SU-DHL-6 (cell line): ENCODE measurements around the gene PKN3.

Source experiments
- H2AFZ ChIP-seq: fragments of 200-600 bp; sonication (generic); 2 replicates; pipeline ENCODE4 v1.6.1; 2014; ENCODE audit warnings: low read depth, mild to moderate bottlenecking, moderate library complexity, mixed read lengths, antibody characterized with exemption, low read length; ENCODE audit not compliant: severe bottlenecking
- H3F3A ChIP-seq: fragments of 200-600 bp; shearing (Covaris generic); 2 replicates; pipeline ENCODE4 v1.6.0; 2016; ENCODE audit warnings: antibody characterized with exemption, mild to moderate bottlenecking; ENCODE audit not compliant: insufficient read depth
- H3K27ac ChIP-seq: fragments of 200-600 bp; sonication (generic); 2 replicates; pipeline ENCODE4 v1.5.1; 2016; ENCODE audit warnings: low read depth, mild to moderate bottlenecking, low read length, moderate library complexity, mixed read lengths
- H3K27me3 ChIP-seq: fragments of 200-600 bp; sonication (generic), shearing (Covaris generic); 2 replicates; pipeline ENCODE4 v1.6.0; 2014; ENCODE audit warnings: mild to moderate bottlenecking, low read length
- H3K36me3 ChIP-seq: fragments of 200-600 bp; sonication (generic); 2 replicates; pipeline ENCODE4 v1.6.1; 2014; ENCODE audit warnings: mild to moderate bottlenecking, low read length, mixed read lengths
- H3K4me2 ChIP-seq: fragments of 300-600, 200-600 bp; shearing (Covaris generic), sonication (generic); 2 replicates; pipeline ENCODE4 v1.6.0; 2014; ENCODE audit warnings: low read length, low read depth, mild to moderate bottlenecking; ENCODE audit not compliant: poor library complexity, severe bottlenecking
- H3K4me3 ChIP-seq: fragments of 200-600 bp; sonication (generic); 2 replicates; pipeline ENCODE4 v1.5.1; 2014; ENCODE audit warnings: antibody characterized with exemption, low read length, mild to moderate bottlenecking, mixed read lengths; ENCODE audit not compliant: insufficient read depth, poor library complexity, severe bottlenecking
- H3K79me2 ChIP-seq: fragments of 200-600 bp; sonication (generic); 2 replicates; pipeline ENCODE4 v1.6.1; 2014; ENCODE audit warnings: mild to moderate bottlenecking, low read length, moderate library complexity; ENCODE audit not compliant: insufficient read depth
- H3K9ac ChIP-seq: fragments of 200-600 bp; sonication (generic); 2 replicates; pipeline ENCODE4 v1.7.0; 2014; ENCODE audit warnings: mild to moderate bottlenecking, low read length
- H3K9me2 ChIP-seq: fragments of 200-600 bp; sonication (generic); replicated peaks from 2 replicates; pipeline ENCODE4 v1.6.1; 2014; ENCODE audit warnings: low read length; ENCODE audit not compliant: insufficient read depth
- H3K9me3 ChIP-seq: fragments of 200-600 bp; sonication (generic); 2 replicates; pipeline ENCODE4 v1.6.1; 2014; ENCODE audit warnings: low read length, mixed read lengths; ENCODE audit not compliant: insufficient read depth
- H4K20me1 ChIP-seq: fragments of 200-600 bp; sonication (generic); 2 replicates; pipeline ENCODE4 v1.6.1; 2014; ENCODE audit warnings: low read depth, mild to moderate bottlenecking, antibody characterized with exemption, low read length, moderate library complexity, mixed read lengths
- EZH2phosphoT487 ChIP-seq: fragments of 200-600 bp; sonication (generic), shearing (Covaris generic); conservative IDR thresholded peaks from 2 replicates; pipeline ENCODE4 v1.6.1; 2018; ENCODE audit warnings: mild to moderate bottlenecking, antibody characterized with exemption, low read length, moderate library complexity, mixed read lengths
- TF ChIP-seq, protein P1 (sequence below): fragments of 200-600 bp; sonication (generic); IDR thresholded peaks from one replicate; pipeline ENCODE4 v1.5.1; 2017; ENCODE audit warnings: antibody characterized with exemption, mild to moderate bottlenecking, low read length, moderate library complexity; ENCODE audit not compliant: insufficient read depth, poor library complexity, severe bottlenecking

The PKN3 gene

DNA sequence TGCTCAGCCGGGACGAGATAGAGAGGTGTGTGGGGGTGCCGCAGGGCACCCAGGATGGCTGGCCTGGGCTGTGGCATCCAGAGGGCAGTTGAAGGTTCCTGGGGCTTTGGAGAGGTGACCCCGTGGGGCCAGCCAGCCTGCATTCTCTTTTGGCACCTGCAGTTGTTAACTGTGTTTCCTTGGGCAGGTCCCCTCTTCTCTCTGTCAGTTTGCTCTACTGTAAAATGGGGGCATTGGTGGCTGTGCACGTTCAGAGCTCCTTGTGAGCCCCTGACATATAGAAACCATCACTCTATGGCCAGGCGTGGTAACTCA, 13.1 kb downstream of the PKN3 start:
- Histone ChIP-seq H3K4me3 (no peak overlapping the region), H3K4me2 (no peak overlapping the region), H3K27ac (no peak overlapping the region), H3K9me3 (no peaks in the 10 kb centered on the region), H3K79me2 (no peaks in the 10 kb centered on the region), H3K27me3 (no peaks in the 10 kb centered on the region), H3K36me3 (no peaks in the 10 kb centered on the region), H3K9ac (no peak overlapping the region), H4K20me1 (no peaks in the 10 kb centered on the region), H3F3A (no peaks in the 10 kb centered on the region), H2AFZ (no peak overlapping the region), H3K9me2 (no peaks in the 10 kb centered on the region)
- TF ChIP-seq EZH2phosphoT487, result no peak
- TF ChIP-seq, protein P1, sequence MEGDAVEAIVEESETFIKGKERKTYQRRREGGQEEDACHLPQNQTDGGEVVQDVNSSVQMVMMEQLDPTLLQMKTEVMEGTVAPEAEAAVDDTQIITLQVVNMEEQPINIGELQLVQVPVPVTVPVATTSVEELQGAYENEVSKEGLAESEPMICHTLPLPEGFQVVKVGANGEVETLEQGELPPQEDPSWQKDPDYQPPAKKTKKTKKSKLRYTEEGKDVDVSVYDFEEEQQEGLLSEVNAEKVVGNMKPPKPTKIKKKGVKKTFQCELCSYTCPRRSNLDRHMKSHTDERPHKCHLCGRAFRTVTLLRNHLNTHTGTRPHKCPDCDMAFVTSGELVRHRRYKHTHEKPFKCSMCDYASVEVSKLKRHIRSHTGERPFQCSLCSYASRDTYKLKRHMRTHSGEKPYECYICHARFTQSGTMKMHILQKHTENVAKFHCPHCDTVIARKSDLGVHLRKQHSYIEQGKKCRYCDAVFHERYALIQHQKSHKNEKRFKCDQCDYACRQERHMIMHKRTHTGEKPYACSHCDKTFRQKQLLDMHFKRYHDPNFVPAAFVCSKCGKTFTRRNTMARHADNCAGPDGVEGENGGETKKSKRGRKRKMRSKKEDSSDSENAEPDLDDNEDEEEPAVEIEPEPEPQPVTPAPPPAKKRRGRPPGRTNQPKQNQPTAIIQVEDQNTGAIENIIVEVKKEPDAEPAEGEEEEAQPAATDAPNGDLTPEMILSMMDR, result no peak

- no peaks in the 10 kb centered on the region for H3K9me2 ChIP-seq
- H3F3A ChIP-seq, result no peaks in the 10 kb centered on the region
- H3K9ac ChIP-seq, result no peak overlapping the region
- H3K9me3 ChIP-seq, result no peaks in the 10 kb centered on the region
- H3K4me3 ChIP-seq, result no peak overlapping the region
- H2AFZ ChIP-seq, result no peak overlapping the region
- H3K27me3 ChIP-seq, result no peaks in the 10 kb centered on the region
- no peaks in the 10 kb centered on the region for H4K20me1 ChIP-seq
- H3K36me3 ChIP-seq, result no peaks in the 10 kb centered on the region
- TF ChIP-seq, protein P1, result no peak
- no peak for TF ChIP-seq EZH2phosphoT487
- H3K27ac ChIP-seq, result no peak overlapping the region
- H3K79me2 ChIP-seq, result no peaks in the 10 kb centered on the region
- no peak overlapping the region for H3K4me2 ChIP-seq
Observed at GRCh38 chr9:128716581-128717254, 14.4 kb downstream of the PKN3 start.

DNA sequence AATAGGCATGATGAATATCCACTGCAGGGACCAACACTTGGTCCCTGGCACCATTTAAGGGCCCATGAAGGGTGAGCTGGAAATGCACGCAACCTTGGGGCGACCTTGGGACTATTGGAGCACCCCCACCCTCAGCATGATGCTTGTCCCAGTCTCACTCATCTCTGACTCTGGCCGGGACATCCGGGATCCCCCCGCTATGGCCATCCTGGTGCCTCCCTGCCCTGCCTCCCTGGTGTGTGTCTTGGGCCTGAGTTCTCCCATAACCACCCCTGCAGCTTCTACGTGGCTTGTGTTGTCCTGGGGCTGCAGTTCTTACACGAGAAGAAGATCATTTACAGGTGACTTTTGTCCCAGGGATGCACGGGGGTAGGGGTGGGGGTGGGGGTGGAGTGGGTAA, 15.7 kb downstream of the PKN3 start:
- H2AFZ ChIP-seq, result no peak overlapping the region
- H3K36me3 ChIP-seq, result no peaks in the 10 kb centered on the region

More for the DNA sequence above, 15.7 kb downstream of the PKN3 start:
- Histone ChIP-seq H3F3A (peaks cover 5% of the 10 kb centered on the region; the same call in 1 of the 2 replicates), H3K79me2 (peaks cover 6% of the 10 kb centered on the region; the same call in 1 of the 2 replicates), H3K9me3 (no peaks in the 10 kb centered on the region), H3K4me2 (no peak overlapping the region), H3K9me2 (no peaks in the 10 kb centered on the region), H3K9ac (no peak overlapping the region), H3K27me3 (no peaks in the 10 kb centered on the region), H3K4me3 (no peak overlapping the region), H3K27ac (no peak overlapping the region), H4K20me1 (no peaks in the 10 kb centered on the region)
- TF ChIP-seq EZH2phosphoT487, result no peak
- TF ChIP-seq, protein P1, result no peak
